Activated CD4-positive, alpha-beta T cell treated with anti-CD3 and anti-CD28 coated beads, Interleukin-2, amount 10 ng/mL, durations not matched to agents 7 days and 5 days (primary cell): ENCODE measurements around the gene CNPY3. TPM values are rescaled to one million over a fixed set of nuclear protein-coding genes. Genes with fewer than 3 reads are reported as not detected.

ENCODE experiments used
- CTCF ChIA-PET: fragments of 350-600 bp; sonication (Branson Sonifier 250); formaldehyde crosslinking; loops from one replicate; lab custom pipeline; 2021; ENCODE audit warnings: antibody characterized with exemption; lab: Charles Lee
- POLR2A ChIA-PET: fragments of 350-600 bp; sonication (Branson Sonifier 250); formaldehyde crosslinking; loops from one replicate; lab custom pipeline; 2021; ENCODE audit warnings: antibody characterized with exemption; lab: Charles Lee
- DNase-seq: peaks from one replicate; pipeline ENCODE4 v3.0.0-alpha.2; 2020
- H3K27ac Mint-ChIP-seq: one replicate; pipeline ENCODE4 v1.8.0; 2021; ENCODE audit warnings: mild to moderate bottlenecking, moderate library complexity, mixed read lengths
- H3K27me3 Mint-ChIP-seq: one replicate; pipeline ENCODE4 v1.8.0; 2021; ENCODE audit warnings: mixed read lengths
- H3K36me3 Mint-ChIP-seq: one replicate; pipeline ENCODE4 v1.8.0; 2021; ENCODE audit warnings: low read depth, mixed read lengths
- H3K4me1 Mint-ChIP-seq: one replicate; pipeline ENCODE4 v1.8.0; 2021; ENCODE audit warnings: mixed read lengths
- H3K4me3 Mint-ChIP-seq: one replicate; pipeline ENCODE4 v1.8.0; 2021; ENCODE audit warnings: mild to moderate bottlenecking, moderate library complexity, mixed read lengths
- H3K9me3 Mint-ChIP-seq: one replicate; pipeline ENCODE4 v1.8.0; 2021; ENCODE audit warnings: mixed read lengths
- total RNA-seq, 2 experiments: library from RNA; stranded (reverse); gene quantifications; one replicate each; pipeline ENCODE4 v1.2.3, GENCODE V29; 2021

The CNPY3 gene
- total RNA-seq, 2 experiments from 2014 or later = 69.7 to 75.0 TPM

DNA sequence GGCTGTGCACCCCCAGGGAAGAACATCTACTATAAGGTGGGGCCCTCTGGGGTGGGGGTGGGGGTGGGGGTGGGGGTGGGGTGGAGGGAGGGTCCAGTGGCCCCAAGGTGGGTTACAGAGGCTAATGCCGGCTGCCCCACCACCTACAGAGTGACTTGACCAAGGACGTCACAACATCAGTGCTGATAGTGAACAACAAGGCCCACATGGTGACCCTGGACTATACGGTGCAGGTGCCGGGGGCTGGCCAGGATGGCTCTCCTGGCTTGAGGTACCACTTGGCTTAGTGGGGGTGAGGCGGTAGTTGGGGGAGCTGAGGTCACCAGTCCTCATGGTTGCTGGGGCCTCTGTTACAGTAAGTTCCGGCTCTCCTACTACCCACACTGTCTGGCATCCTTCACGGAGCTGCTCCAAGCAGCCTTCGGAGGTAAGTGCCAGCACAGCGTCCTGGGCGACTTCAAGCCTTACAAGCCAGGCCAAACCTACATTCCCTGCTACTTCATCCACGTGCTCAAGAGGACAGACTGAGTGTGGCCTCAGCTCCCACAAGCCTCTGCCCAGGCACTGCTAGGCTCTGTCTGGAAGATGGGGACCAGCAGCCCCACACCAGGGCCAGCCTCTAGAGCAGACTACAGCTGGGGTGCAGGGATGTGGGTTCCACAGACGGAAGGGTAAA, 34.0 kb downstream of the CNPY3 start:
- CTCF ChIA-PET = interaction anchor here (0.9 kb wide), 1 partner anchor 49 kb away, joined by 3 read pairs; no protein-coding TSS in a partner anchor
- DNase-seq = no peak
- Mint-ChIP-seq H3K4me3 (no peak overlapping the region), H3K4me1 (peaks cover 10% of the 10 kb centered on the region), H3K27ac (no peak overlapping the region), H3K9me3 (no peaks in the 10 kb centered on the region), H3K27me3 (peaks cover 4% of the 10 kb centered on the region), H3K36me3 (peaks cover 11% of the 10 kb centered on the region)
- POLR2A ChIA-PET = no interaction called here

DNA sequence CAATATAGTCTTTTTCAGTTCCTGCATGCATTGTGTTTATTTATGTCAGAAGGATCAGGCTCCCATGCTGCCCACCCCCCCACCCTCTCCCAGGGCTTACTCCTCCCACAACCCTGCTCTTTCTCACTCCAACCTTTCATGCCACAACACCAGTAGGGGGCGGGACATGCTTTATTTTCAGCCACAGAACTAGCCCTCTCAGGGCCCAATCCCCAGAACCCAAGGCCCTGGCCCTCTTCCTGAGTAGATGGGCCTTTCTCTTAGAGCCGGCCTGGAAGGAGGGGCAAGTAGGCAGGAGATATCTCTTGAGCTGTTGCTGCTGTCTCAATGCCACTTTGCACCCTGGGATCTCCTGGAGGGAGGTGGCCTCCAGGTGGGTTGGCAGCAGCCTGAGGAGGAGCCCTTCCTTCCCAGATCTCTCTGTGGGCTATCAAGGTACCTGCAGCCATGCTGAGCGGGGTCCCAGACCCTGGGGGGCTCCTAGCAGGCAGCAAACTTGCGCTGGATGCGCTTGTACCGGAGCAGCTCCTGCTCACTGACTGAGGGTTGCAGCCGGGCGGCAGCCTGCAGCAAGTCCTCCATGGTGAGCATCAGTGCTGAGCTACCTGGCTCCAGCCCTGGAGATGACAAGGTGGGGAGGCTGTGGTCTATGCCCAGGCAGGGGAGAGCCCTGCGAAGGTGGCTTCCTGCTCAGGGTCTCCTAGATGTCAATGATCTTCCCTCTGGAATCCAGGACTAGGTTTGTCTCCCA, 34.8 kb downstream of the CNPY3 start:
- ChIA-PET POLR2A (no interaction called here), CTCF (interaction anchor here (0.7 to 1.4 kb wide), 4 partner anchors 16 to 53 kb away, joined by 3 to 4 read pairs (median 3); partner anchors contain the start of gene PEX6)
- Mint-ChIP-seq H3K36me3 (peaks cover 11% of the 10 kb centered on the region), H3K27ac (peak overlapping the region; percentile 31), H3K27me3 (peaks cover 4% of the 10 kb centered on the region), H3K4me1 (peaks cover 10% of the 10 kb centered on the region), H3K9me3 (no peaks in the 10 kb centered on the region), H3K4me3 (no peak overlapping the region)
- DNase-seq = peak; percentile 55

DNA sequence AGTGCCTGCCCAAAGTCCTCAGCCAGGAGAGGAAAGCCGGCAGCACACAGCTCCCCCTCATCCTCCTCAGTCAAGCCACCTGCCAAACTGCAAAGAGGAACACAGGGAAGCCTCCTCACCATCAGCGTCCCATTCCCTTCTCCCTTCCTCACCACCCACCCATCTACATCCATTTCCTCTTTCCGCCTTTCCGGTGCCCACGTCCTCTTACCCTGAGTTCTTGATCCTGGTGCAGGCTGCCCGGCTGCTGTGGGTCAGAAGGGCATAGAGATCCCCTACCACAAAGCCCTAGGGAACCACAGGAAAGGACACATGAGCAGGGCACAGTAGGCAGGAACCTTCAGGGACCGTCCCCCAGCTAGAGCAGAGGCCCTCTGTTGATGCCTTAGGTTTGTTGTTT, 37.3 kb downstream of the CNPY3 start:
- H3K36me3 Mint-ChIP-seq = peaks cover 11% of the 10 kb centered on the region
- CTCF ChIA-PET = interaction anchor here (0.6 to 0.7 kb wide), 2 partner anchors 177 to 660 kb away, joined by 3 read pairs; no protein-coding TSS in a partner anchor

DNA sequence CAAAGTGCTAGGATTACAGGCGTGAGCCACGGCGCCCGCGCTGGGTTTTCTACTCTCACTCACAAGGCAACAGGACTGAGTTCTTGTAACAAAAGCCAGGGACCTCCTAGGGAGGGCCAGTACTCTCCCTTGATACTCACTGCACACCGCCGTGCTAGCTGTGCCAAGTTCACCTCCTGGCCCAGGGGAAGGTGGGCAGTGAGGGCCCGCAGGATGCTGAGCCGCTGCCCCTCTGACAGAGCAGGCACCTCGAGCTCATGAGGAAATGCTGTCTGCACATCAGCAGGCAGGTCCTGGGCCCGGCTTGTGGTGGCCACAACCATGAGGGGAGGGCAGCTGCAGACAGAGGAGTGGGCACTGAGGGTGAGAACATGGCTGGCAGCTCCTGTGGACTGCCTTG, 37.9 kb downstream of the CNPY3 start:
- no peak for DNase-seq
- Mint-ChIP-seq H3K27ac (no peak overlapping the region), H3K36me3 (peaks cover 9% of the 10 kb centered on the region), H3K9me3 (no peaks in the 10 kb centered on the region), H3K27me3 (no peaks in the 10 kb centered on the region), H3K4me3 (no peak overlapping the region), H3K4me1 (no peaks in the 10 kb centered on the region)
- POLR2A ChIA-PET = no interaction called here
- CTCF ChIA-PET = interaction anchor here (0.6 to 0.7 kb wide), 2 partner anchors 46 to 659 kb away, joined by 3 to 4 read pairs; no protein-coding TSS in a partner anchor

More for the DNA sequence above, 37.3 kb downstream of the CNPY3 start:
- no peaks in the 10 kb centered on the region for H3K9me3 Mint-ChIP-seq
- H3K27me3 Mint-ChIP-seq = no peaks in the 10 kb centered on the region
- no peaks in the 10 kb centered on the region for H3K4me1 Mint-ChIP-seq
- no peak overlapping the region for H3K4me3 Mint-ChIP-seq
- no peak for DNase-seq
- H3K27ac Mint-ChIP-seq = no peak overlapping the region
- POLR2A ChIA-PET = no interaction called here

- ChIA-PET CTCF (no interaction called here), POLR2A (no interaction called here)
- peaks cover 8% of the 10 kb centered on the region for H3K36me3 Mint-ChIP-seq
- H3K27ac Mint-ChIP-seq = no peak overlapping the region
- no peaks in the 10 kb centered on the region for H3K9me3 Mint-ChIP-seq
- no peak for DNase-seq
- H3K4me3 Mint-ChIP-seq = no peak overlapping the region
- H3K4me1 Mint-ChIP-seq = no peaks in the 10 kb centered on the region
- H3K27me3 Mint-ChIP-seq = no peaks in the 10 kb centered on the region
Observed at GRCh38 chr6:42968126-42968701, 38.9 kb downstream of the CNPY3 start.

GRCh38 chr6:42968783-42969182, 39.5 kb downstream of the CNPY3 start:
- ChIA-PET POLR2A (no interaction called here), CTCF (no interaction called here)
- H3K36me3 Mint-ChIP-seq = peaks cover 9% of the 10 kb centered on the region
- H3K27me3 Mint-ChIP-seq = no peaks in the 10 kb centered on the region
- no peak overlapping the region for H3K4me3 Mint-ChIP-seq
- H3K27ac Mint-ChIP-seq = no peak overlapping the region
- DNase-seq = no peak
- H3K4me1 Mint-ChIP-seq = no peaks in the 10 kb centered on the region
- H3K9me3 Mint-ChIP-seq = no peaks in the 10 kb centered on the region

- CTCF ChIA-PET = no interaction called here
- H3K36me3 Mint-ChIP-seq = peaks cover 11% of the 10 kb centered on the region
- POLR2A ChIA-PET = no interaction called here
- no peak overlapping the region for H3K27ac Mint-ChIP-seq
- H3K9me3 Mint-ChIP-seq = no peaks in the 10 kb centered on the region
- no peaks in the 10 kb centered on the region for H3K27me3 Mint-ChIP-seq
- DNase-seq = no peak
- H3K4me3 Mint-ChIP-seq = no peak overlapping the region
- peaks cover 2% of the 10 kb centered on the region for H3K4me1 Mint-ChIP-seq
Observed at GRCh38 chr6:42969431-42969830, 40.2 kb downstream of the CNPY3 start.

- Mint-ChIP-seq H3K27ac (no peak overlapping the region), H3K9me3 (no peaks in the 10 kb centered on the region), H3K4me3 (no peak overlapping the region), H3K4me1 (peaks cover 3% of the 10 kb centered on the region), H3K27me3 (no peaks in the 10 kb centered on the region), H3K36me3 (peaks cover 11% of the 10 kb centered on the region)
- ChIA-PET CTCF (no interaction called here), POLR2A (no interaction called here)
- DNase-seq = no peak
Observed at GRCh38 chr6:42969934-42970333, 40.7 kb downstream of the CNPY3 start.

GRCh38 chr6:42970871-42971612, 41.8 kb downstream of the CNPY3 start:
- Mint-ChIP-seq H3K4me3 (no peak overlapping the region), H3K27me3 (no peaks in the 10 kb centered on the region), H3K9me3 (no peaks in the 10 kb centered on the region), H3K27ac (no peak overlapping the region), H3K4me1 (peaks cover 5% of the 10 kb centered on the region), H3K36me3 (peaks cover 11% of the 10 kb centered on the region)
- CTCF ChIA-PET = interaction anchor here (0.8 to 1.7 kb wide), 5 partner anchors 8 to 42 kb away, joined by 4 to 7 read pairs (median 5); partner anchors contain the start of genes CNPY3, GNMT, PEX6 and PPP2R5D
- no peak for DNase-seq
- POLR2A ChIA-PET = no interaction called here

DNA sequence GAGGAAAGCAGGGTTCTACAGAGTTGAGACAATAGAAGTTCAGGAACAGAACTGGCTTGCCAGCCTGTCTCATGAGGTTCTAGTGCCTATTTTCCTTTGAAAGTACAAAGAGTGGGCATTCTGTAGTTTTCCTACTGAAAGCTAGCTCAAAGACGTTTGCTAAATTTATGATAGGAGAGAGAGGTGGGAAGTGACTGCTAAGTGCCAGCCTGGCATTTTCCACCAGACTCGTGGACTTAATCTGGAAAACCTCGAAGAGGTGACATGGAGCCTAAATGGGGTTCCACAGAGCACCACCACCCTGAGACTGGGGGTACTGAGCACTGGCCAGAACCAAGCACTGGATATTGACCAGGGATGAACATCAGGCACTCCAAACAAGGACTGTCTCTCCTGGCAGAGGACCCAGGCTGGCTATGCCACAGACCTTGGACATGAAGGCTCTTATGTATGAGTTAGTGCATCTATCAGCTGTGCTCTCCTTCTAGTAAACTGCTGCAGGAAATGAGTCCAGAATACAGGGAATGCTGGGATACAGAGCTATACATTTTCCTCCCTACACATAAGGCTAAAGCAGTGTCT, 42.6 kb downstream of the CNPY3 start:
- POLR2A ChIA-PET = no interaction called here
- Mint-ChIP-seq H3K4me3 (no peak overlapping the region), H3K27me3 (no peaks in the 10 kb centered on the region), H3K9me3 (no peaks in the 10 kb centered on the region), H3K4me1 (peaks cover 12% of the 10 kb centered on the region), H3K27ac (peak overlapping the region; percentile 27), H3K36me3 (peaks cover 15% of the 10 kb centered on the region)
- CTCF ChIA-PET = interaction anchor here (0.6 to 1.7 kb wide), 4 partner anchors 8 to 42 kb away, joined by 3 to 7 read pairs (median 6); partner anchors contain the start of genes CNPY3, GNMT and PEX6
- no peak for DNase-seq

DNA sequence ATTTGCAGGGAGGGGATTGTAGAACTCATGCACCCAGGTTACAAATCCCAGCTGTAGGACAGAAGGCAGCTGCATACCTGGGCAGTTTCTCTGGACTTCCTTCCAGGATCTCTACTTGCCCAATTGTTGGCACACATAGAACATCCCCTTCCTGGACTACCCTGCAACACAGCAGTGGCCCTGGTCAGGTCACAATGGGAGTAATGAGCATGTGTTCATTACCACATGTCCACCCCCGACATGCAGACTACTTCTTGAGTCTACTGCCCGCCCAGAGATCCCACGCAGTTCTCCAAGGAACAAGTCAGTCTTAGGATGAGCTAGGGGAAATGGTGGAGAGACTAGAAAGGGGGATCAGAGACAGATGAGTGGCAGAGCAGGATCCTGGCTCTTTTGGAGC, 44.6 kb downstream of the CNPY3 start:
- Mint-ChIP-seq H3K27me3 (no peaks in the 10 kb centered on the region), H3K4me3 (no peak overlapping the region), H3K9me3 (no peaks in the 10 kb centered on the region), H3K36me3 (peaks cover 19% of the 10 kb centered on the region), H3K4me1 (peaks cover 23% of the 10 kb centered on the region), H3K27ac (no peak overlapping the region)
- ChIA-PET CTCF (no interaction called here), POLR2A (no interaction called here)
- no peak for DNase-seq

DNA sequence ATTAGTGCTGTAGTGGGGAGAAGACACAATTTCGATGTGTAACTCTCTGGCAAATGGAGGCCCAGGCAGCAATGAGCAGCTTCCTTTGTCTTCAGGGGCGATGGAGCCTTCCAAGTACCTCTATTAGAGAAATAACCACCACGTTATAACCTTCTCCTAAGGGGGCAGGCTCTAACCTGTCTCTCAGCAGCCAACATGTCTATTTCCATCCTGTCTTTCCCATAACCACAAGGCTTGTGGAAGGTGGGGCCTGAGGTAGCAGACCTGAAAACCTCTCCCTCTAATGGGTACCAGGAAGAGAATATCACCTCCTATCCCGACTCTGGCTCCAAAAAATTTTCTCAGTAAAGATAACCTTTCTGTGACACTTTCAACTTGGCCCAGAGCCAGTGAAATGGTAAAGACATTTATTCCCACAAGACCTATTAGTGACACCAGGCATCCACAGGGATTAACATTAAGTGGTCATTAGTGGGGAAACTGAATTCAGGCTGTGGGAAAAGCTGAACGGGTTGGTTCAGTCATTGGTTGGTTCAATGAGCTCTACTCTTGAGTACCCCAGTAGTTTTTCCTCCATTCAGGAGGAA, 45.7 kb downstream of the CNPY3 start:
- no peak for DNase-seq
- CTCF ChIA-PET = interaction anchor here (1.4 kb wide), 1 partner anchor 10 kb away, joined by 5 read pairs; no protein-coding TSS in a partner anchor
- no peaks in the 10 kb centered on the region for H3K27me3 Mint-ChIP-seq
- no peak overlapping the region for H3K27ac Mint-ChIP-seq
- no peak overlapping the region for H3K4me3 Mint-ChIP-seq
- peaks cover 19% of the 10 kb centered on the region for H3K36me3 Mint-ChIP-seq
- POLR2A ChIA-PET = interaction anchor here (0.6 kb wide), 1 partner anchor 15 kb away, joined by 4 read pairs; no protein-coding TSS in a partner anchor
- H3K4me1 Mint-ChIP-seq = peaks cover 34% of the 10 kb centered on the region
- no peaks in the 10 kb centered on the region for H3K9me3 Mint-ChIP-seq
